Measurements from ENCODE around the gene NABP2.

NABP2 gene

DNA sequence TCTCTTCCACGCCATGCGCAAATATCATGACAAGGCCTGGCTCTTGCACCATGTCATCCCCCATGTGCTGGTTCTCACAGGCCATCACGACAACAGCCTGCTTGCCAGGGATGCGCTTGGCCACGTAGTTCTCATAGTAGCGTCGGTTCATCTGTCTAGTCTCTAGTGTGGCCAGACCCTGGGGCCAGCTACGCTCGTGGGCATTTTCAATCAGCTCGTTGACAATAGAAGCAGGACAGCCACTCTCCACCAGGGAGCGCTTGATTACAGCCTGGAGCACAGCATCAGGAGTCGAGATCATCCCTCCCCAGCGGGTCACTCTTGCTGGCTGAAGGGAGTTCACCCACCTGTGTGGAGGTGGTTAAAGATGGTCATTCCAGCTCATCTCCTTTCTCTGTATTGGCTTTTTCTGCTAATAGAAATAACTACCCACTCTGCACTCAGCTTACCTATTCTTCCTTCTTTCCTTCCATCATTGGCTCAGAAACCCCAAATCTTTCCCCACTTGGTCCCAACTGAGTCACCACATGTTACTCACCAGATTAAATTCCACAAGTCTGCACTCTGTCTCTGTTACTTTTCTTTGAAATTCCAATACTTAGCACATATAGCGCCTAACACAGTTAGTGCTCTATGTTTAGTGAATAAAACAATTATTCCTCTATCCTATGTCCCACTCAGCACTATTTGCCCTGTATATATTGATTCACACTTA lies 17.5 kb upstream of the NABP2 start:
- no peaks in the 10 kb centered on the region for H3K4me1 Mint-ChIP-seq

DNA sequence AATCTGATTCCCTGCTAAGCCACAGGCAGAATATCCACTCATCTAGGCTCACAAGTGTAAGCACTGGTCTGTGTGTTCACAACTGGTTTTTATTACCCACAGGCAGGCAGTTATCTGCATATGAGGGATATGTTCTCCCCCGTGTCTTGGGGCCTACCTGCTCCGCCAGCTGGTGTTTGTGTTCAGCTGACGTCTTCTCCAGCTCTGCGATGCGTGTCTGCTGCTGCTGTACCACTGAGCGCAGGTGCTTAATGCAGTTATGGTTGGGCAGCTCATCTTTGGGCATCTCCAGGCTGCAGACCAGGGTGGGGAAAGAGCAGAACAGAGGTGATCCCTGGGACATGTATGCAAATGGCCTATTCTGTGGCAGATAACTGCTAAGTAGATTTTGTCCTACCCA lies 16.1 kb upstream of the NABP2 start:
- no peak for DNase-seq
- TF ChIP-seq, protein P1, sequence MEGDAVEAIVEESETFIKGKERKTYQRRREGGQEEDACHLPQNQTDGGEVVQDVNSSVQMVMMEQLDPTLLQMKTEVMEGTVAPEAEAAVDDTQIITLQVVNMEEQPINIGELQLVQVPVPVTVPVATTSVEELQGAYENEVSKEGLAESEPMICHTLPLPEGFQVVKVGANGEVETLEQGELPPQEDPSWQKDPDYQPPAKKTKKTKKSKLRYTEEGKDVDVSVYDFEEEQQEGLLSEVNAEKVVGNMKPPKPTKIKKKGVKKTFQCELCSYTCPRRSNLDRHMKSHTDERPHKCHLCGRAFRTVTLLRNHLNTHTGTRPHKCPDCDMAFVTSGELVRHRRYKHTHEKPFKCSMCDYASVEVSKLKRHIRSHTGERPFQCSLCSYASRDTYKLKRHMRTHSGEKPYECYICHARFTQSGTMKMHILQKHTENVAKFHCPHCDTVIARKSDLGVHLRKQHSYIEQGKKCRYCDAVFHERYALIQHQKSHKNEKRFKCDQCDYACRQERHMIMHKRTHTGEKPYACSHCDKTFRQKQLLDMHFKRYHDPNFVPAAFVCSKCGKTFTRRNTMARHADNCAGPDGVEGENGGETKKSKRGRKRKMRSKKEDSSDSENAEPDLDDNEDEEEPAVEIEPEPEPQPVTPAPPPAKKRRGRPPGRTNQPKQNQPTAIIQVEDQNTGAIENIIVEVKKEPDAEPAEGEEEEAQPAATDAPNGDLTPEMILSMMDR (IDR thresholded peaks at IDR 0.05): no peak
- Mint-ChIP-seq H3K27me3 (ENCODE audit: low read depth, poor library complexity) (no peaks in the 10 kb centered on the region), H3K36me3 (ENCODE audit: low read depth) (peaks cover 67% of the 10 kb centered on the region), H3K27ac (no peak overlapping the region), H3K9me3 (no peaks in the 10 kb centered on the region), H3K4me1 (no peaks in the 10 kb centered on the region), H3K4me3 (no peak overlapping the region)

More for the DNA sequence above, 17.5 kb upstream of the NABP2 start:
- H3K9me3 Mint-ChIP-seq: no peaks in the 10 kb centered on the region
- TF ChIP-seq, protein P1 (IDR thresholded peaks at IDR 0.05): peak; percentile 54
- peaks cover 56% of the 10 kb centered on the region for H3K36me3 Mint-ChIP-seq (ENCODE audit: low read depth)
- peak overlapping the region; percentile 5 for H3K27ac Mint-ChIP-seq
- no peaks in the 10 kb centered on the region for H3K27me3 Mint-ChIP-seq (ENCODE audit: low read depth, poor library complexity)
- peak; percentile 58 for DNase-seq
- H3K4me3 Mint-ChIP-seq: no peak overlapping the region

GRCh38 chr12:56212361-56212760 lies 11.8 kb upstream of the NABP2 start:
- peaks cover 83% of the 10 kb centered on the region for H3K36me3 Mint-ChIP-seq (ENCODE audit: low read depth)
- H3K4me1 Mint-ChIP-seq: no peaks in the 10 kb centered on the region
- peaks cover 9% of the 10 kb centered on the region for H3K9me3 Mint-ChIP-seq
- H3K27me3 Mint-ChIP-seq (ENCODE audit: low read depth, poor library complexity): no peaks in the 10 kb centered on the region
- H3K27ac Mint-ChIP-seq: no peak overlapping the region
- TF ChIP-seq, protein P1 (IDR thresholded peaks at IDR 0.05): no peak
- H3K4me3 Mint-ChIP-seq: no peak overlapping the region
- no peak for DNase-seq

DNA sequence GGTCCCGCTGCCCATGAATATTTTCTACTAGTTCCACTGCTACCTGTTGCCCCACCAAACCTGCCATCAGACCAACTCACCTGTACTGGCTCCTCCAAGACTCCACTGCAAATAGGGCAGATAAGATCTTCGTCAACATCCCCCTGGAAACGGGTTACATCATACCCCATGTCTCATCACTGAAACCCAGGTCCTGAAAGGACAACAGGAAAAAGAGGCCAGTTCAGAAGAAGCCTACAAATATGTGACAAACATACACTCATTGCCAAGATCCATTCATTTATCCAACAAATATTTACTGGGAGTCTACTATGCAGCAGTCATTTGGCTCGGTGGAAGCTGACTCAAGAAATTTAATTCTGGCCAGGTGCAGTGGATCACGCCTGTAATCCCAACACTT lies 10.3 kb upstream of the NABP2 start:
- Mint-ChIP-seq H3K4me1 (no peaks in the 10 kb centered on the region), H3K9me3 (peaks cover 11% of the 10 kb centered on the region), H3K36me3 (ENCODE audit: low read depth) (peaks cover 78% of the 10 kb centered on the region), H3K27me3 (ENCODE audit: low read depth, poor library complexity) (no peaks in the 10 kb centered on the region), H3K27ac (no peak overlapping the region), H3K4me3 (no peak overlapping the region)
- no peak for DNase-seq
- TF ChIP-seq, protein P1 (IDR thresholded peaks at IDR 0.05): no peak

GRCh38 chr12:56216461-56216860 lies 7.7 kb upstream of the NABP2 start:
- Mint-ChIP-seq H3K9me3 (peaks cover 11% of the 10 kb centered on the region), H3K4me1 (peaks cover 15% of the 10 kb centered on the region), H3K27me3 (ENCODE audit: low read depth, poor library complexity) (no peaks in the 10 kb centered on the region), H3K27ac (peak overlapping the region; percentile 8), H3K4me3 (no peak overlapping the region), H3K36me3 (ENCODE audit: low read depth) (peaks cover 52% of the 10 kb centered on the region)
- TF ChIP-seq, protein P1 (IDR thresholded peaks at IDR 0.05): no peak
- DNase-seq: no peak

DNA sequence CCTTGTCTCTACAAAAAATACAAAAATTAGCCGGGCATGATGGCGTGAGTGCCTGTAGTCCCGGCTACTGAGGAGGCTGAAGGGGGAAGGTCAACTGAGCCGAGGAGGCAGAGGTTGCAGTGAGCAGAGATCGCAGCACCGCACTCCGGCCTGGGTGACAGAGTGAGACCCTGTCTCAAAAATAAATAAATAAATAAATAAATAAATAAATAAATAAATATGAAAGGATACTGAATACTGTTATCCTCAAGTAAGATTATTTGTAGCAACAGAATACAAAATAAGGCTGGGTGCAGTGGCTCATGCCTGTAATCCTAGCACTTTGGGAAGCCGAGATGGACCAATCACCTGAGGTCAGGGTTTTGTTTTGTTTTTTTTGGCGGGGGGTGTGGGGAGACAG lies 4.3 kb upstream of the NABP2 start:
- peaks cover 11% of the 10 kb centered on the region for H3K9me3 Mint-ChIP-seq
- H3K4me3 Mint-ChIP-seq: peak overlapping the region; percentile 73
- H3K4me1 Mint-ChIP-seq: peaks cover 40% of the 10 kb centered on the region
- peak overlapping the region; percentile 91 for H3K27ac Mint-ChIP-seq
- DNase-seq: no peak
- no peaks in the 10 kb centered on the region for H3K27me3 Mint-ChIP-seq (ENCODE audit: low read depth, poor library complexity)
- TF ChIP-seq, protein P1 (IDR thresholded peaks at IDR 0.05): no peak
- H3K36me3 Mint-ChIP-seq (ENCODE audit: low read depth): peaks cover 29% of the 10 kb centered on the region
